Gastrocnemius medialis (tissue), 4 donors: ENCODE results near the gene INHA. TPM values are rescaled to one million over a fixed set of nuclear protein-coding genes. Genes with fewer than 3 reads are reported as not detected.
A peak's percentile ranks its signal among the peaks of the same experiment; 100 is the strongest.

Experiments used
- ATAC-seq, 2 donors: fragments of 150-250 bp; one replicate each; pipeline ENCODE4 v1.9.1; 2016
- DNase-seq, 2 donors: peaks; one replicate each; pipeline ENCODE4 v3.0.0-alpha.2; 2019
- H3K27ac ChIP-seq, 4 donors: fragments of 200-600 bp; sonication (generic); 1 replicate in 1 of 4; 2 replicates in 3 of 4; pipeline ENCODE4 v1.5.1; 2016 to 2018; ENCODE audit warnings: mild to moderate bottlenecking in 2 of 4, moderate library complexity in 1 of 4
- H3K27me3 ChIP-seq, 3 donors: fragments of 200-600 bp; sonication (generic) in 2 of 3; 1 replicate in 1 of 3; 2 replicates in 2 of 3; pipeline versions ENCODE4 v1.5.1 to v1.6.0; 2016 to 2019; ENCODE audit warnings: mild to moderate bottlenecking in 1 of 3, moderate library complexity in 1 of 3
- H3K36me3 ChIP-seq, 2 donors: fragments of 200-600 bp; sonication (generic) in 1 of 2; one replicate each; pipeline ENCODE4 v1.5.1; 2017 to 2018
- H3K4me1 ChIP-seq, 2 donors: fragments of 200-600 bp; sonication (generic) in 1 of 2; one replicate each; pipeline ENCODE4 v1.5.1; 2016 to 2017; ENCODE audit warnings: mild to moderate bottlenecking in 2 of 2
- H3K4me3 ChIP-seq, 4 donors: fragments of 200-600 bp; sonication (generic) in 3 of 4; 1 replicate in 1 of 4; 2 replicates in 3 of 4; pipeline ENCODE4 v1.5.1; 2016 to 2019; ENCODE audit warnings: mild to moderate bottlenecking in 2 of 4
- H3K9me3 ChIP-seq, 3 donors: fragments of 200-600 bp; sonication (generic) in 2 of 3; 1 replicate in 1 of 3; 2 replicates in 2 of 3; pipeline ENCODE4 v1.5.1; 2016 to 2019
- CTCF ChIP-seq, 5 experiments: fragments of 450-650 bp in 3 of 5; fragments of 200-600 bp in 2 of 5; sonication (generic) in 2 of 5; IDR thresholded peaks in 4 of 5; conservative IDR thresholded peaks in 1 of 5; 1 replicate in 4 of 5; 2 replicates in 1 of 5; pipeline ENCODE4 v1.5.1; 2016 to 2019; ENCODE audit warnings: antibody characterized with exemption in 5 of 5, mild to moderate bottlenecking in 3 of 5, moderate library complexity in 3 of 5
- POLR2A ChIP-seq, 2 donors: fragments of 450-650 bp; IDR thresholded peaks; one replicate each; pipeline ENCODE4 v1.6.1; 2017; ENCODE audit warnings: antibody characterized with exemption in 2 of 2, mild to moderate bottlenecking in 2 of 2, moderate library complexity in 2 of 2
- in situ Hi-C, 4 donors: fragments of 200-750 bp; cut with MboI; loops; one replicate each; pipeline versions ENCODE4 v1.15.0 to v1.8.0; 2017; ENCODE audit warnings: low sequenced_read_pairs in 4 of 4
- intact Hi-C: fragments of 100-400 bp; cut with DNase I; formaldehyde crosslinking; loops from one replicate; pipeline ENCODE4 v1.15.1; 2023; ENCODE audit warnings: low total_unique reads
- total RNA-seq, 4 donors: library from RNA; depleted of rRNA; stranded (reverse); fragments of >200 nt; gene quantifications; one replicate each; pipeline versions ENCODE4 v1.1.0 to v1.2.3, GENCODE V29; 2016

INHA gene
- total RNA-seq, 4 donors from 2014 or later = 0.29 to 3.5 TPM; not detected in 2

GRCh38 chr2:219570194-219570923, 1.8 kb upstream of the INHA start:
- peaks cover 11 to 14% of the 10 kb centered on the region in 2 donors for H3K4me1 ChIP-seq
- in situ Hi-C loops (no loop called here), intact Hi-C loops (loop anchor here (2.0 kb wide), 1 partner anchor 28 kb away; the partner anchor contains the start of gene CHPF)
- ATAC-seq (peak; percentile 68 to 72), DNase-seq (peak in 1 of 2 donors; percentile 70)
- TF ChIP-seq POLR2A (IDR thresholded peaks at IDR 0.05) = peak; percentile 46 to 65
- peak in 1 of 5 experiments; percentile 7 for TF ChIP-seq CTCF (IDR thresholded peaks at IDR 0.05 in 4 of 5, conservative IDR thresholded peaks at IDR 0.05 in 1 of 5)
- no peaks in the 10 kb centered on the region for H3K9me3 ChIP-seq
- H3K27ac ChIP-seq = peak overlapping the region; percentile 79 to 90 (median 86)
- H3K4me3 ChIP-seq = peak overlapping the region; percentile 56 to 73 (median 63)
- H3K36me3 ChIP-seq = peaks cover 0 to 8% of the 10 kb centered on the region in 2 donors
- H3K27me3 ChIP-seq = no peaks in the 10 kb centered on the region

GRCh38 chr2:219570924-219571310, 1.2 kb upstream of the INHA start:
- Histone ChIP-seq H3K9me3 (no peaks in the 10 kb centered on the region), H3K27me3 (no peaks in the 10 kb centered on the region), H3K27ac (peak overlapping the region; percentile 79 to 90 (median 86)), H3K4me3 (peak overlapping the region; percentile 56 to 73 (median 63)), H3K4me1 (peaks cover 11 to 14% of the 10 kb centered on the region in 2 donors), H3K36me3 (peaks cover 0 to 8% of the 10 kb centered on the region in 2 donors)
- DNase-seq = no peak
- in situ Hi-C loops = no loop called here
- TF ChIP-seq POLR2A (IDR thresholded peaks at IDR 0.05) = no peak
- TF ChIP-seq CTCF (IDR thresholded peaks at IDR 0.05 in 4 of 5, conservative IDR thresholded peaks at IDR 0.05 in 1 of 5) = no peak
- peak; percentile 24 to 37 for ATAC-seq
- intact Hi-C loops = loop anchor here (1.0 to 2.0 kb wide), 3 partner anchors 27 to 71 kb away; partner anchors contain the start of gene CHPF

GRCh38 chr2:219571311-219572236, 536 bp upstream of the INHA start, which contains the start of gene OBSL1:
Gene OBSL1, minus strand, starts transcription at chr2:219571539. Its CDS starts 307 bp downstream, at chr2:219571232.
- TF ChIP-seq CTCF (IDR thresholded peaks at IDR 0.05 in 4 of 5, conservative IDR thresholded peaks at IDR 0.05 in 1 of 5) (no peak), POLR2A (IDR thresholded peaks at IDR 0.05) (peak; percentile 24 to 70)
- in situ Hi-C loops = no loop called here

GRCh38 chr2:219573166-219573565, 1.1 kb downstream of the INHA start:
- Histone ChIP-seq H3K4me3 (no peak overlapping the region), H3K4me1 (peaks cover 11 to 14% of the 10 kb centered on the region in 2 donors), H3K9me3 (no peaks in the 10 kb centered on the region), H3K27me3 (no peaks in the 10 kb centered on the region), H3K36me3 (no peaks in the 10 kb centered on the region), H3K27ac (no peak overlapping the region)
- DNase-seq = no peak
- TF ChIP-seq POLR2A (IDR thresholded peaks at IDR 0.05) (no peak), CTCF (IDR thresholded peaks at IDR 0.05 in 4 of 5, conservative IDR thresholded peaks at IDR 0.05 in 1 of 5) (no peak)
- in situ Hi-C loops = no loop called here
- no peak for ATAC-seq
- intact Hi-C loops = no loop called here

More at GRCh38 chr2:219571311-219572236, 536 bp upstream of the INHA start, which contains the start of gene OBSL1:
- peak within 1 kb of the TSS; percentile 79 to 90 (median 86) for H3K27ac ChIP-seq
- intact Hi-C loops = loop anchor here (1.0 to 2.0 kb wide), 3 partner anchors 27 to 71 kb away; partner anchors contain the start of gene CHPF
- H3K4me3 ChIP-seq = peak within 1 kb of the TSS; percentile 56 to 73 (median 63)
- DNase-seq = peak; percentile 69 to 89
- H3K36me3 ChIP-seq = peaks cover 0 to 8% of the 10 kb centered on the region in 2 donors
- ATAC-seq = peak; percentile 80
- H3K9me3 ChIP-seq = no peaks in the 10 kb centered on the region
- peaks cover 11 to 14% of the 10 kb centered on the region in 2 donors for H3K4me1 ChIP-seq
- H3K27me3 ChIP-seq = no peaks in the 10 kb centered on the region
